Fibroblast of pulmonary artery (primary cell): ENCODE results near the gene MSI2.

Experiments
- DNase-seq: peaks from one replicate; pipeline ENCODE4 v3.0.0-alpha.2; 2010; ENCODE audit warnings: low read depth
- H3K4me3 ChIP-seq: replicated peaks from 2 replicates; pipeline ENCODE4 v1.5.1; 2011; ENCODE audit warnings: low read depth, mild to moderate bottlenecking, control low read depth, low read length, moderate library complexity
- TF ChIP-seq, protein P1 (sequence below): IDR thresholded peaks from 2 replicates; pipeline ENCODE4 v1.5.1; 2011; ENCODE audit warnings: mild to moderate bottlenecking, control low read depth, low read length, inconsistent platforms; ENCODE audit errors: missing control alignments

MSI2 gene

DNA sequence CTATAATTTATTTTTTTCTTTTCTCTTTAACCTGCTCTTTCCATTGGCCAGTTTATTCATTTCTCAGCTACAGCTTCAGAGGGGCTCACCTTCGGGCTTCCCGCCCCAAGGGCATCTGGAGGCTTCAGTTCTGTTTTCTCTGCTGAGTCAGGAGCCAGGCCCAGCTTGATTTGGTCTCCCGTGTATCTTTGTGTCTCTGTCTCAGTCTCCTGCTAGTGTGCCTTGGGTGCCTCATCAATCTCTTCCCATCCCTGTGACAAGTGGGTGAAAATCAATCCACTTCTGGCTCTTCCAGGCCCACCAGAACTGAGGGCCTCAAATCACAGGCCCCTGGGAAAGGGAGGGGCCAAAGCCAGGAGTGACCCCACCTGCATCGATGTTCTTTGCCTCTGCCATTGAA is 416.6 kb downstream of the MSI2 start:
- DNase-seq, result no peak
- no peak overlapping the region for H3K4me3 ChIP-seq
- TF ChIP-seq, protein P1, sequence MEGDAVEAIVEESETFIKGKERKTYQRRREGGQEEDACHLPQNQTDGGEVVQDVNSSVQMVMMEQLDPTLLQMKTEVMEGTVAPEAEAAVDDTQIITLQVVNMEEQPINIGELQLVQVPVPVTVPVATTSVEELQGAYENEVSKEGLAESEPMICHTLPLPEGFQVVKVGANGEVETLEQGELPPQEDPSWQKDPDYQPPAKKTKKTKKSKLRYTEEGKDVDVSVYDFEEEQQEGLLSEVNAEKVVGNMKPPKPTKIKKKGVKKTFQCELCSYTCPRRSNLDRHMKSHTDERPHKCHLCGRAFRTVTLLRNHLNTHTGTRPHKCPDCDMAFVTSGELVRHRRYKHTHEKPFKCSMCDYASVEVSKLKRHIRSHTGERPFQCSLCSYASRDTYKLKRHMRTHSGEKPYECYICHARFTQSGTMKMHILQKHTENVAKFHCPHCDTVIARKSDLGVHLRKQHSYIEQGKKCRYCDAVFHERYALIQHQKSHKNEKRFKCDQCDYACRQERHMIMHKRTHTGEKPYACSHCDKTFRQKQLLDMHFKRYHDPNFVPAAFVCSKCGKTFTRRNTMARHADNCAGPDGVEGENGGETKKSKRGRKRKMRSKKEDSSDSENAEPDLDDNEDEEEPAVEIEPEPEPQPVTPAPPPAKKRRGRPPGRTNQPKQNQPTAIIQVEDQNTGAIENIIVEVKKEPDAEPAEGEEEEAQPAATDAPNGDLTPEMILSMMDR, result no peak

DNA sequence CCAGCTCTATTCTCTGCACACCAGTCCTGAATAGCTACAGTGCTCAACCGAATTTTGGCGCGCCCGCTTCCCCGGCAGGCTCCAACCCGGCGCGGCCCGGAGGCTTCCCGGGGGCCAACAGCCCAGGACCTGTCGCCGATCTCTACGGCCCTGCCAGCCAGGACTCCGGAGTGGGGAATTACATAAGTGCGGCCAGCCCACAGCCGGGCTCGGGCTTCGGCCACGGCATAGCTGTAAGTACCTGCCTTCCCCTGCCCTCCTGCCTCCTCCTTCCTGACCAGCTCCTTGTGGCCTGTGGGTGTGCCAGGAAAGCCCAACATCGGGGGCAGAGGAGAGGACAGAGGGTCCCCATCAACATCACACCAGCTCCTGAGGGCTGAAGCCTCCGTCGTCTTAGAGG is 418.6 kb downstream of the MSI2 start:
- no peak overlapping the region for H3K4me3 ChIP-seq
- TF ChIP-seq, protein P1, result no peak
- no peak for DNase-seq

DNA sequence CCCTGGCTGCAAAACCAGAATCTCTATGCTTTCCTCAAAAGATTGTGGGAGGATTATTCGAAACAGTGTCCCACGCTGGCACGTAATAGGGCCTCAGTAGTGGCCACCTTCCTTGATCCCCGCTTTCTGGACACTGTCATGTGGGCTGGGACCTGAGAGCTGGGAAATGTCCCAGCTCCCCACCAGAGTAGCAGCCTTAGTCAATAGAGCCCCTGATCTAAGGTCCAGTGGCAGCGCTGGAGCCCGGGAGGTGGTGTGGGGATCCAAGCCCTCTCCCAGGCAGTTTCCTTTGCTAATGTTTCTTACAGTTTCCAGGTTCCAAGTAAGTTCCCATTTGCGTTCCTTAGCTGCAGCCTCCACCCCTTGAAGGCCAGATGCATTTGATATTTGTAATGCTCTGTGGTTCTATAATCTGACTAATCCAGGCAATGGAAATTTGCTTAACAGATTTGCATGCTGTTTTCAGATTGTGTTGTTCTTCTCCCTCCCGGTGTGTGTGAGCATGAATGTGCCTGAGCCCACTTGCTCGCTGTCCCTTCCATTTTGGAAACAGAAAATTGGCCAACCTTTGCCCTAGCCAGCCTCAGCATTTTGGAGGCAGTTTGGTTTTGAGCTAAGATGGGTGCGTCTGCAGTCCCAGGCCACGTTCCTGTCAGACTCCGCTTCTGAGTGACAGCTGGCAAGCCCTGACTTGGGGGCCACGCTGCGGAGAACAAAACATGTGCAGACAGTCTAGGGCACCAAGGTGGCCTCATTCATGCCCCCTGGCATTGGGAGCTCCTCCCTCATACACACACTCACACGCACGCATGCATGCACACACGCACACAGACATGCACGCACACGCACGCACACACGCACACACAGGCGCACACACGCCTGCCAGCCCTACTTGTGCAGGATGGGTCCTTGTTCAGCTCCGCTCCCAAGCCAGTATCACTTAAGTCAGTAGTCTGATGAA is 419.4 kb downstream of the MSI2 start:
- TF ChIP-seq, protein P1, result no peak
- no peak for DNase-seq
- no peak overlapping the region for H3K4me3 ChIP-seq

DNA sequence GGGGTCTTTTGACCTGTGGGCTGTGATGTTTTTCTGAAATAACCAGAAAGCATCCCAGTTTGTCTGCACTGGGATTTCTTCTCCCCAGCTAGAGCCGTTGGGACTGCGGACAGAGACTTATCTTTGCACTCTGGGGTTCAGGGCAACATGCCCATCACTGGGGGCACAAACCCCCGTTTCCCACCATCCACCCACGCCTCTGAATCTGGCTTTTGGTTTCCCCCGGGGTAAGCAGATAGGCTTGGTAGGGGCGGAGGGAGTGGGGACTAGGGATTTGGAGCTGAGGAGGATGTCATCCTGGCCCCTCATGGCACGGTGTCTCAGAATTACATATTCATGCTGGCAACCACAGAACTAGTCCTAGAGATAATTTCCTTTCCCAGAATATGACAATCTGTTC is 420.2 kb downstream of the MSI2 start:
- TF ChIP-seq, protein P1, result no peak
- no peak for DNase-seq
- H3K4me3 ChIP-seq, result no peak overlapping the region

DNA sequence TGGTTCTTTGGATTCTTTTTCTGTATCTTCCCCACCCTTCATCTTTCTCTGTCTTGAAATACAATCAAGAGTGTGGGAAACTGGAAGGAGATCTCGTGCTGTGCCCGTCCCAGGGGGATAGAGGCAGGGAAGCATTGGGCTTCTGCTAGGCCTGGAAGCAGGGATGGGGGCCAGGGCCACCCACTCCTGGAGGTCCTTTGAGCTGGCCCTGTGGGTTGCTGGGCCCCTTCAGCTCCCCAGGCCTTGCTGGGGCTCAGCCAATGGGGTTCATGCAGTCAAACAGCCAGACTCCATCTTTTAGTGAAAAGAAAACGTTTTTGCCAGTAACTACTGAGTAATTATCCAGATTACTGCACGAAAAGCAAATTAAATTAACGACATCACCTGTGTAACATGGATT is 421.0 kb downstream of the MSI2 start:
- TF ChIP-seq, protein P1, result no peak

DNA sequence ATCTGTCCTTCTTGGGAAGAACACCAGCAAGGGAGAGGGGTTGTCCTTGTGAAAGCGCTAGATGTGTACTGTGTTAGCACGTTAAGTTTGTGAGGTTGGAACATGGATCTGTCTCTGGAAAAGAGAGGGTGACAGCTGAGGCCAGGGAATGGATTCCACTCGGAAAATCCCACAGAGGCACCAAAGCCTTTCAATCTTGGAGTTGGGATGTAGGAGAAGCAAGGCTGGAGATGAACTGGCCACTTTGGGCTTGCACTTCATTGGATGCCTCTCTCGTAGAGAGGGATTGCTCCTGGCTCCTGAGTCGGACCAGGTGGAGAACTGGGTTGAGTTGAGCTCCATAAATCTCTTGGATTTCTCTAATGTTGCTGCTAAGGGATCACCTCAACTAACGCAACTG is 421.5 kb downstream of the MSI2 start:
- TF ChIP-seq, protein P1, result no peak
- no peak for DNase-seq
- no peak overlapping the region for H3K4me3 ChIP-seq

More for the DNA sequence above, 421.0 kb downstream of the MSI2 start:
- no peak for DNase-seq
- H3K4me3 ChIP-seq, result no peak overlapping the region
